Epithelial cell of esophagus (primary cell): ENCODE data around the gene ZNF570.

ENCODE experiments used
- DNase-seq: peaks from one replicate; pipeline ENCODE4 v3.0.0; 2010; ENCODE audit warnings: low read depth
- H3K4me3 ChIP-seq: 2 replicates; pipeline ENCODE4 v1.5.1; 2011; ENCODE audit warnings: mild to moderate bottlenecking, low read length, control low read depth
- CTCF ChIP-seq: IDR thresholded peaks from 2 replicates; pipeline ENCODE4 v1.5.1; 2011; ENCODE audit warnings: low read depth, mild to moderate bottlenecking, low read length, control low read depth, inconsistent platforms; ENCODE audit not compliant: insufficient read depth; ENCODE audit errors: missing control alignments

ZNF570 gene

GRCh38 chr19:37511821-37512220 lies 42.7 kb downstream of the ZNF570 start:
- TF ChIP-seq CTCF, result no peak
- no peak overlapping the region for H3K4me3 ChIP-seq
- DNase-seq, result no peak

- no peak overlapping the region for H3K4me3 ChIP-seq
- no peak for DNase-seq
- no peak for TF ChIP-seq CTCF
Observed at GRCh38 chr19:37513397-37513796, 44.2 kb downstream of the ZNF570 start.

- TF ChIP-seq CTCF, result no peak
- H3K4me3 ChIP-seq, result no peak overlapping the region
- peak; percentile 66 for DNase-seq
Observed at GRCh38 chr19:37519890-37520289, 50.7 kb downstream of the ZNF570 start.

DNA sequence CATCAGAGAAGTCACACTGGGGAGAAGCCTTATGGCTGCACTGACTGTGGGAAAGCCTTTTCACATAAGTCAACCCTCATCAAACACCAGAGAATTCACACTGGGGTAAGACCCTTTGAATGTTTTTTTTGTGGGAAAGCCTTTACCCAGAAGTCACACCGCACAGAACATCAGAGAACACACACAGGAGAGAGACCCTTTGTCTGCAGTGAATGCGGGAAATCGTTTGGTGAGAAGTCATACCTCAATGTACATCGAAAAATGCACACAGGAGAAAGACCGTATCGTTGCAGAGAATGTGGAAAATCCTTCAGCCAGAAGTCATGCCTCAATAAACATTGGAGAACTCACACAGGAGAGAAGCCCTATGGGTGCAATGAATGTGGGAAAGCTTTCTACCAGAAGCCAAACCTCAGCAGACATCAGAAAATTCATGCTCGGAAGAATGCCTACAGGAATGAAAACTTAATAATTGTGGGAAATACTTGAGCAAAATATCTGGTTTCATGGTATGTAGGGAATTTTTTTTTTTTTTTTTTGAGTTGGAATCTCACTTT lies 68.3 kb downstream of the ZNF570 start:
- H3K4me3 ChIP-seq, result no peak overlapping the region
- TF ChIP-seq CTCF, result no peak
- DNase-seq, result no peak
